Measurements from ENCODE around the gene WDR93. TPM values are rescaled to one million over a fixed set of nuclear protein-coding genes. Genes with fewer than 3 reads are reported as not detected.
"Not testable (repeated sequence)": the region's sequence is repeated elsewhere in the genome, so short reads cannot be mapped to it uniquely, and the experiment has no call there.

WDR93 gene
- total RNA-seq, 1 donor from 2014 or later: not detected

DNA sequence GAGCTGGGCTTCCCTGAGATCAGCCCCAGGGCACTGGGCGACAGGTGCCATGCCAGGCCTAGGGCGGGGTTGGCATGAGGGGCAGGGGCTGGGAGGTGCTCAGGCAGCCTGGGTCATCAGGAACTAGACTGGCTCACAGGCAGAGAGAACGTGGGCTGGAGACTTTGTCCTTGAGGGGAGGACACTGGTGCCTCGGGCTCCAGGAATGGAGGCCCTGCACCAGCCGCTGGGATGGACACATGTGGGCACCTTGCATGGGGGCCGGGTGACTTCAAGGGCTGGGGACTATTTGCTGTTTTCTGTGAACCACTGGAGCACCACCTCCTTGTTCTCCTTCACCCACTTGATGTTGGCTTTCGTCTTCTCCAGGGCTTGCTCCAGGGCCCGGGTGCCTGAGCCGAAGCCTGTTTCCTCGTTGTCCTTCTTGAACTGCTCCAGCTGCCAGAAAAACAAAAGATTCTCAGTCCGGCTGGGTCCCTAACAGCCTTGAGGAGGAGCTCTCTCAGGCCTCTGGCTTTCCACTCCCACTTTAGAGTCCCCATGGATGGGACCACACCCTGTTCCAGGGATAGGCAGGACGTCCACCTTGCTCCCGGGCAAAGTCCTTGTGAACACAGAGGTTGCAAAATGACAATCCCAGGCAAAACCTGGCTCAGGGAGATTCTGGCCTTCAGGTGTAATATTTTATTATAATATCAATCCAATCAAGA lies 94.6 kb downstream of the WDR93 start:
- intact Hi-C loops (cut with micrococcal nuclease): no loop called here

DNA sequence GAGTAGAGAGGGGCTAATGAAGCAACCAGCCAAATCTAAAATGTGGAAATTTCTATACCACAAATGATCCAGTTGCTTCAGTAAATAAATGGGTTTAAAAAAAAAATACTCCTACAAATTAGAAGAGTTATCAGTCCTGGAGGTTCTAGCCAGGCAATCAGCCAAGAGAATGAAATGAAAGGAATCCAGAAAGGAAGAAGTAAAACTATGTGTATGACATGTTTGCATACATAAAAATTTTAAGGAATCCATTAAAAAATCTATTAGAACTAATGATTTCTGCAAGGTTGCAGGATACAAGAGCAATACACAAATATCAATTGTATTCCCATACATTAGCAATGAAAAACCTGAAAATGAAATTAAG lies 95.1 kb downstream of the WDR93 start:
- intact Hi-C loops (cut with micrococcal nuclease): no loop called here

DNA sequence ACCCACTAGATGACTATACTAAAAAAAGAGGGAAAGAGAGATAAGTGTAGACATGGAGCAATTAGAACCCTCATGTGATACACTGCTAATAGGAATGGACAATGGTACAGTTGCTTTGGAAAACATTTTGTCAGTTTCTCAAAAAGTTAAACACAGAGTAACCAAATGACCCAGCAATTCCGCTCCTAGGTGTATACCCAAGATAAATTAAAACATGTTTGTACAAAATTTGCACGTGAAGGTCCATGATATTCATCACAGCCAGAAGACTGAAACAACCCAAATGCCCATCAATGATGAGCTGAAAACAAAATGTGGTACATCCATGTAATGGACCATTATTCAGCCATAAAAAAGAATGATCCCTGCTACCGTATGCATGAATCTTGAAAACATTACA lies 97.3 kb downstream of the WDR93 start:
- intact Hi-C loops (cut with micrococcal nuclease): no loop called here

DNA sequence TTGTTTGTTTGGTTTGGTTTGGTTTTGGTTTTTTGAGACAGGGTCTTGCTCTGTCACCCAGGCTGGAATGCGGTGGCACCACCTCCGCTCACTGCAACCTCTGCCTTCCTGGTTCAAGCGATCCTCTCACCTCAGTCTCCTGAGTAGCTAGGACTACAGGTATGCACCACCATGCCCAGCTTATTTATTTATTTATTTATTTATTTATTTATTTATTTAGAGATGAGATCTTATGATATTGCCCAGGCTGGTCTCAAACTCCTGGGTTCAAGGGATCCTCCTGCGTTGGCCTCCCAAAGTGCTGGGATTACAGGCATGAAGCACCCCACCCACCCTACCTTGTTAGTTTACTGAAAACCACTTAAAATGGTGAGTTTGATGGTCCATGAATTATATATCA lies 98.0 kb downstream of the WDR93 start:
- intact Hi-C loops (cut with micrococcal nuclease): not testable (repeated sequence)

DNA sequence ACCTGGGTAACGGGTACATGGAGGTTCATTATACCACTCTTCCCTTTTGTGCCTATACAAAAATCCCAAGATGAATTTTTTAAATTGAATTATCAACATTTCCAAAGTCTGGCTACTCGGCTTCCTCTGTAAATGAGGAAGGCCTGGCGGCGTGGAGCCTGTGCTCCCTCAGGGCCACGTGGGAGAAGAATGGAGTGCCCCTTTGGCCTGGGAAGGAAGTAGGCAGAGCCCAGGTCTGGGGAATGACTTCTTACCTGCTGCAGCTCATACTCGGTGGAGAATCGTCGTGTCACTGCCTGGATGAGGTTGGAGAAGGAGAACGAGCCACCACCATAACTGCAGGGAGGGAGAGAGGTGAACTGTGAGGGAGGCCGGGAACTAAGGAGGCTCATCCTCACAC lies 99.6 kb downstream of the WDR93 start:
- intact Hi-C loops (cut with micrococcal nuclease): no loop called here

DNA sequence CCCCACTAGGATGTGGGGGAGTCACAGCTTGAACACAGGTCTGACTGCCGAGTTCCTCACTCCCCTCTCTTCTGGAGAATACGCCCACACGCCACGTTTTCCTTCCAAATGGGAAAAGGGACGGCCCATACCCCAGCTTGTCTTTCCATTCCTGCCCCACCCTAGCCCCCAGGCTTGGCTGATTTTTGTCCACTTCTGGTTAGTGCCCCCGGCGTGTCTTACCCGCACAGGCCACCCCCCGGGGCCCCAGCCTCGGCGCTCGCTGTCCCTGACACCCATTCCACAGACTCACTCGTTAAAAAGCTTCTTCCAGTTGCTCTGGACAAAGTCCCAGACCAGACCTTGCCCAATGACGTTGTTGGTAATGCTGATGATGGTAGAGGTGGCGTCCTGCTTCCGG lies 100.0 kb downstream of the WDR93 start:
- intact Hi-C loops (cut with micrococcal nuclease): no loop called here

DNA sequence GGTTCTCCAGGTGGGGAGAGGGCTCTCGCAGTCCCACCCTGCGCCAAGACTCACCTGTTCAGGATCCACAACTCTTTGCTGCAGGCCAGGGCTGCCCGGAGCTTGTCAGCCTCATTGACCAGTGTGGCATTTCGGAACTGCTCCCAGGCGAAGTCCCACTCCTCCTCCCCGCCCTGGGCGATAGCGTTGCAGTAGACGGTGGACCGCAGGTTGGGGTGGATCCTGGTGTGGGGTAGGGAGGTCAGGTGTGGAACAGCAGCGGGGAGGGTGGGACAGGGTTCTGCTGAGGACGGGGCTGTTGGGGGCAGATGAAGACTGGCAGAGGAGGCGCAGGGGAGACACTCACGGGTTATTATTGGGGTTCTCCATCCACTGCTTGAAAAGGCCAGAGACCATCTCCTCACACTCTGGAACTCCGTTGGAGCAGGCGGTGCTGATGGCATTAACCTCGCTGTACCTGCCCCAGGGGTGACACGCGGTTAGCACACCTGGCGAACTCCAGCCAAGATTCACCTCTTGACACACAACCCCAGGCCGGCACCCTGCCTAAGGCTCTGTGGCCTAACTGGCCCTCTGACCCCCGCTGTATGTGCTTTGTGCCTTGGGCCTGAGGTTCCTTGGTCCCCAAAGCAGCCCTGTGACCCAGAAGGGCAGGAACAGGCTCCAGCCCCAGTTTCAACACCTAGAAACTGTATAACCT lies 101.6 kb downstream of the WDR93 start:
- intact Hi-C loops (cut with micrococcal nuclease): no loop called here

Other genes starting within 250 kb of the WDR93 start
- not detected in 2 replicates for gene RHCG, start 194.2 kb upstream of the WDR93 start, total RNA-seq
- gene TICRR, start 115.3 kb upstream of the WDR93 start, total RNA-seq: 14.1 and 15.4 TPM in 2 replicates
- 0.44 and 0.71 TPM in 2 replicates for gene KIF7, start 35.3 kb upstream of the WDR93 start, total RNA-seq
- gene PLIN1, start 11.4 kb upstream of the WDR93 start, total RNA-seq: not detected in 2 replicates
- gene PEX11A, start 57 bp upstream of the WDR93 start, total RNA-seq: 1.7 and 2.0 TPM in 2 replicates
- gene MESP1, start 60.4 kb downstream of the WDR93 start, total RNA-seq: 0.85 and 1.3 TPM in 2 replicates
- gene MESP2, start 85.5 kb downstream of the WDR93 start, total RNA-seq: not detected in 2 replicates
- gene ANPEP, start 124.0 kb downstream of the WDR93 start, total RNA-seq: 2.7 and 3.3 TPM in 2 replicates
- 27.5 and 28.5 TPM in 2 replicates for gene AP3S2, start 203.2 kb downstream of the WDR93 start, total RNA-seq
- not detected in 2 replicates for gene ARPIN, start 222.1 kb downstream of the WDR93 start, total RNA-seq

All from T-helper 1 cell treated with Interleukin-12 subunit alpha and Interleukin-12 subunit beta and Interleukin-4 antibody, amounts not matched to agents 30 ng/mL and 1 ng/mL, for 36 hours (primary cell).